SK-N-MC (cell line): ENCODE measurements around the gene SLF2.

Experiments used
- EZH2 ChIP-seq: fragments of 200-600 bp; sonication (generic); IDR thresholded peaks from one replicate; pipeline ENCODE4 v1.6.1; 2017; ENCODE audit warnings: antibody characterized with exemption
- FOXP2 ChIP-seq: optimal IDR thresholded peaks from 2 replicates; pipeline ENCODE3; 2011; ENCODE audit warnings: mild to moderate bottlenecking, moderate library complexity; ENCODE audit not compliant: insufficient read depth; ENCODE audit errors: extremely low read length, control extremely low read depth
- POLR2AphosphoS5 ChIP-seq: IDR thresholded peaks from 2 replicates; pipeline ENCODE4 v1.6.1; 2012; ENCODE audit warnings: mild to moderate bottlenecking, low read depth, low read length, borderline replicate concordance

DNA sequence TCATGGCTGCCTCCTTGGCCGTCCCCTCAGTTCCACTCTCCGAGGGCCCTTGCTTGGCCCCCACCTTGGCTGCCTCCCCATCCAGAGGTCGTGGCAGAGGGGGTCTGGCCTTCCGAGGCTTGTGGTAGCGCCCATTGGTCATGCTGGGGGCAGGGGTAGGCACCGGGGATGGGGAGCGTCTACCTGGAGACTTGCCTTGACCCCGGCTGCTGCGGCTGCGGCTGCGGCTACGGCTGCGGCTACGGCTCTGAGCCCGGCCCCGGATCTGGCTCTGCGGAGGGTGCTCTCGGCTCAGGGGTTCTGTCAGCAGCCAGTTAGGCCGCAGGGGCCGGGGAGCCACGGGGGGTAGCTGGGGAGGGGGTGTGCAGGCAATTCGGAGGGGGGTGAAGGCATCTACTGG is 97.6 kb downstream of the SLF2 start:
- TF ChIP-seq POLR2AphosphoS5 (no peak), EZH2 (no peak), FOXP2 (no peak)
